ENCODE measurements around the gene TRPM1. TPM values are rescaled to one million over a fixed set of nuclear protein-coding genes. Genes with fewer than 3 reads are reported as not detected.
"Not testable (repeated sequence)": the region's sequence is repeated elsewhere in the genome, so short reads cannot be mapped to it uniquely, and the experiment has no call there.

Gene TRPM1
- total RNA-seq, 3 donors from 2014 or later, result not detected

DNA sequence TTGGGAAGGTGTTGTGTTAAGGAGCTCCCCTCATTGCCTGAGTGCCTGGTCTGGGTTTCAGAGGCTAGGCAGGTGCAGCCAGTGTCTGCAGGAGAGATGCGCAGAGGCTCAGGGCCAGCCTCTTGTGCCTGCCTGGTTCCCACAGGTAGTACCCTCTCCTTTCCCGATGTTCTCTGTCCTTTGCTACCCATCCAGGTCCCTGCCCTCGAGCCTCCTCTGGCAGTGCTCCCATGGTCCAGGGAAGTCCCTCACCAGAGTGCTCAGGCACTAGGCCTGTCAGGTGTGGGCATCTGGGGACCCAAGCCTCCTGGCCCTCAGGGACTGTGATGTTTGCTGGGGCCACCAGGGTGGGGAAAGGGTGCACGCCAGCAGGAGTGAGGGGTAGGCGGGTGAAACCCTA lies 5.0 kb downstream of the TRPM1 start:
- H3K9me3 ChIP-seq, result no peaks in the 10 kb centered on the region
- no peaks in the 10 kb centered on the region for H3K36me3 ChIP-seq
- DNase-seq (ENCODE audit: low spot score in 2 of 2), result no peak
- intact Hi-C loops (cut with DNase I; ENCODE audit: low total_unique reads), result no loop called here
- no peaks in the 10 kb centered on the region for H3K4me1 ChIP-seq
- no peak overlapping the region for H3K4me3 ChIP-seq
- H3K27ac ChIP-seq, result no peak overlapping the region
- no peaks in the 10 kb centered on the region for H3K27me3 ChIP-seq
- TF ChIP-seq, protein P1, sequence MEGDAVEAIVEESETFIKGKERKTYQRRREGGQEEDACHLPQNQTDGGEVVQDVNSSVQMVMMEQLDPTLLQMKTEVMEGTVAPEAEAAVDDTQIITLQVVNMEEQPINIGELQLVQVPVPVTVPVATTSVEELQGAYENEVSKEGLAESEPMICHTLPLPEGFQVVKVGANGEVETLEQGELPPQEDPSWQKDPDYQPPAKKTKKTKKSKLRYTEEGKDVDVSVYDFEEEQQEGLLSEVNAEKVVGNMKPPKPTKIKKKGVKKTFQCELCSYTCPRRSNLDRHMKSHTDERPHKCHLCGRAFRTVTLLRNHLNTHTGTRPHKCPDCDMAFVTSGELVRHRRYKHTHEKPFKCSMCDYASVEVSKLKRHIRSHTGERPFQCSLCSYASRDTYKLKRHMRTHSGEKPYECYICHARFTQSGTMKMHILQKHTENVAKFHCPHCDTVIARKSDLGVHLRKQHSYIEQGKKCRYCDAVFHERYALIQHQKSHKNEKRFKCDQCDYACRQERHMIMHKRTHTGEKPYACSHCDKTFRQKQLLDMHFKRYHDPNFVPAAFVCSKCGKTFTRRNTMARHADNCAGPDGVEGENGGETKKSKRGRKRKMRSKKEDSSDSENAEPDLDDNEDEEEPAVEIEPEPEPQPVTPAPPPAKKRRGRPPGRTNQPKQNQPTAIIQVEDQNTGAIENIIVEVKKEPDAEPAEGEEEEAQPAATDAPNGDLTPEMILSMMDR (IDR thresholded peaks at IDR 0.05), result no peak
- no peak for TF ChIP-seq POLR2AphosphoS5 (IDR thresholded peaks at IDR 0.05)
- no peak for TF ChIP-seq POLR2A (IDR thresholded peaks at IDR 0.05)

DNA sequence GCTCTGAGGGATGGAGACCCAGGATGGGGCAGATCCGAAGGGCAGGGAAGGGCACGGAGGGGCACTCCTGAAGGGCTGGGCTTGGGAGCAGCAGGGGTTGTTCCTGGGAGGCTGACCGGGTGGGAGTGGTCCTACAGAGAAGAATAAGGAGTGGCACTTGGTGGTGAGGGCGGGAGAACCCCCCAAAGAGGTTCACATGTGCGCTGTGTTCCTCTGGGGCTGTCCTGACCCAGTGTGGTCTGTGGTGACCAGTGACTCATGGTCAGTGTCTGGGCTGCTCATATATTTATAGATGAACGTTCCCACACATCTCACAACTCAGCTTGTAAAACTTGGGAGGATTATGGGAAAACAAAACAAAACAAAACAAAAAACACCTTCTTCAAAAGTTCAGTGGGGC lies 10.0 kb downstream of the TRPM1 start:
- no peak overlapping the region for H3K4me3 ChIP-seq

DNA sequence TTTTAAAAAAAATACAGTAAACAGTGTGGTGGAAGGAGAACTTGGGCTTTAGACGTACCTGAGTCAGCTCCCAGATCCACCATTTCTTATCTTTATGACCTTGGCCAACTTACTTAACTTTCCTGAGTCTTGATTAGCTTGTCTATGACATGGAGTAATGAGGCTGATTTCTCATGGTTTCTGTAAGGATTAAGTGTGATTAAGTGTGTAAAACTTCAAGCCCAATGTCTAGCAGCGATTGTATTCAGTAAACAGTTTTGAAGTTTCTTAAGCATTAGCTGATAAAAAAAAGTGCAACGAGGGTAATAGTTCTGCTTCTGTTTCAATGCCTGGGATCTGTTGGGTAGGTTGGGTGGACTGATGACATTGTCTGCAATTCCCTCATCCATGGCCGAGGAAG lies 10.8 kb downstream of the TRPM1 start:
- intact Hi-C loops (cut with DNase I; ENCODE audit: low total_unique reads), result no loop called here
- no peaks in the 10 kb centered on the region for H3K27me3 ChIP-seq

More for the DNA sequence above, 10.0 kb downstream of the TRPM1 start:
- H3K36me3 ChIP-seq, result no peaks in the 10 kb centered on the region
- no peaks in the 10 kb centered on the region for H3K4me1 ChIP-seq
- H3K27ac ChIP-seq, result no peak overlapping the region
- H3K27me3 ChIP-seq, result no peaks in the 10 kb centered on the region
- TF ChIP-seq POLR2AphosphoS5 (IDR thresholded peaks at IDR 0.05) (no peak), POLR2A (IDR thresholded peaks at IDR 0.05) (no peak)
- TF ChIP-seq, protein P1 (IDR thresholded peaks at IDR 0.05), result no peak
- no peak for DNase-seq (ENCODE audit: low spot score in 2 of 2)
- intact Hi-C loops (cut with DNase I; ENCODE audit: low total_unique reads), result no loop called here
- H3K9me3 ChIP-seq, result no peaks in the 10 kb centered on the region

DNA sequence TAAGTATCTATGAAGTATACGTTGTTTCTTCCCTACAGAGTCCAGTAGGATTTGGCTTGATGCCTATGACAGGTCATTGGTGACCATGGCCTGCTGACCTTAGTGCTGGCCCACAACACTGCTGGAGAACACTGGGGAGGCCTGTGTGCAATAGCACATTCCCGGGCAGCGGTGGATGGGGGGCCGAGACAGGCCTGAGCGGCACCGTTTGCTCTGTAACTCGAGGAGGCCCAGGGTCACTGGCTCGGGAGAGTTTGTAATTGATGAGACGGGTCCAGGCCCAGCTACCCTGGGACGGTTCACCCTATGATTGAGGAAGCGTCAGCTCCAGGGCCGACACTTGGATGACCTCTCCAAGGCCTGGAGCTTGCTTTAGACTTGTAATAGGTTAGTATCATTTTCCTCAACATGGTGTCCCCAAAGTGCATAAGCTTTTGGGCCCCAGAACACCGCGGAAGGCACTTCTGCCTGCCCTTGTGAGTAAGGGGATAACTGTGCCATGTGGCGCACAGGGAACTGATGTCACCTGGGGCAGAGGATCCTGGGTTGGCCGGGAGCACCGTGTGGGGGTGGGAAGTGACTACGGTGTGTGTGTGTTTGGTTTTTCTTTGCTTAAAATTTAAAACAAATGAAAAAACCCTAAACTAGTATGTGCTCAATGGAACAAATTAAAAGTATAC lies 12.0 kb downstream of the TRPM1 start:
- no peaks in the 10 kb centered on the region for H3K36me3 ChIP-seq
- no peak overlapping the region for H3K27ac ChIP-seq
- TF ChIP-seq POLR2A (IDR thresholded peaks at IDR 0.05) (no peak), POLR2AphosphoS5 (IDR thresholded peaks at IDR 0.05) (no peak)
- TF ChIP-seq, protein P1 (IDR thresholded peaks at IDR 0.05), result no peak
- no peak for DNase-seq (ENCODE audit: low spot score in 2 of 2)
- H3K27me3 ChIP-seq, result no peaks in the 10 kb centered on the region
- intact Hi-C loops (cut with DNase I; ENCODE audit: low total_unique reads), result no loop called here
- no peaks in the 10 kb centered on the region for H3K9me3 ChIP-seq
- H3K4me3 ChIP-seq, result no peak overlapping the region
- H3K4me1 ChIP-seq, result no peaks in the 10 kb centered on the region

More for the DNA sequence above, 10.8 kb downstream of the TRPM1 start:
- TF ChIP-seq POLR2AphosphoS5 (IDR thresholded peaks at IDR 0.05) (no peak), POLR2A (IDR thresholded peaks at IDR 0.05) (no peak)
- TF ChIP-seq, protein P1 (IDR thresholded peaks at IDR 0.05), result no peak
- no peaks in the 10 kb centered on the region for H3K9me3 ChIP-seq
- no peaks in the 10 kb centered on the region for H3K4me1 ChIP-seq
- no peak overlapping the region for H3K4me3 ChIP-seq
- no peak for DNase-seq (ENCODE audit: low spot score in 2 of 2)
- no peak overlapping the region for H3K27ac ChIP-seq
- no peaks in the 10 kb centered on the region for H3K36me3 ChIP-seq

DNA sequence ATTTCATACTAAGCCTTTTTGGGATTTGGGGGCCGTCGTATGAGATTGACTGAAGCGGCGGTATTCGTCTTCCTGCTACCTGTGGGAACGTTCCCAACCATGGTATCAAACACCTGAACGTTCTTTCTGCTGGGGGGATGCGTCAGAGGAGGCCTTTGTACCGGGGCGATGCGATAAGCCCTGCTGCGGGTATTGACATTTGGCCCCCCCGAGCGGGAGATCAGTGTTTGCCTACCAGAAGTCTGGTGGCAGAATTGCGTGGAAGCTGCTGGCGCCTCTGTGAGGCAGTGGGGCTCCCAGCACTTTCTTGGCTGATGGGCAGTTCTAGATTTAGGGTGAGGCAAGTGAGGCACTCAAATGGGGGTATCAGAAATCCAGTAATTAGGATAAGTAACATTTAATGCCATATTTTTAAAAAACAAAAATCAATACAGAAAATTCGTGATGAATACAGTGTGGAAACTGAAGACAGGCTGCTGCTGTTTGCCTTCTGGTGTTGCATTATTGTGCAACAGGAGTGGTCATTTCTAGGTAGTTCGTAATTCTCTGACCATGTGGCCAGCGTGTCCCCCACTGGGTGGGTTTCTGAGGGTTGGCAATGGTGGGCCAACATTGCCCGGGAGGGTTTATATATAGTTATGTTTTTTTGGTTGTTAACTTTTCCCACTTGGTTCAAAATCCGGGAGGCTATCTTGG lies 12.7 kb downstream of the TRPM1 start:
- Histone ChIP-seq H3K4me3 (no peak overlapping the region), H3K36me3 (no peaks in the 10 kb centered on the region), H3K27me3 (no peaks in the 10 kb centered on the region), H3K9me3 (no peaks in the 10 kb centered on the region), H3K27ac (no peak overlapping the region), H3K4me1 (no peaks in the 10 kb centered on the region)
- no peak for TF ChIP-seq POLR2A (IDR thresholded peaks at IDR 0.05)
- no peak for TF ChIP-seq POLR2AphosphoS5 (IDR thresholded peaks at IDR 0.05)
- TF ChIP-seq, protein P1 (IDR thresholded peaks at IDR 0.05), result no peak
- intact Hi-C loops (cut with DNase I; ENCODE audit: low total_unique reads), result no loop called here
- DNase-seq (ENCODE audit: low spot score in 2 of 2), result no peak

DNA sequence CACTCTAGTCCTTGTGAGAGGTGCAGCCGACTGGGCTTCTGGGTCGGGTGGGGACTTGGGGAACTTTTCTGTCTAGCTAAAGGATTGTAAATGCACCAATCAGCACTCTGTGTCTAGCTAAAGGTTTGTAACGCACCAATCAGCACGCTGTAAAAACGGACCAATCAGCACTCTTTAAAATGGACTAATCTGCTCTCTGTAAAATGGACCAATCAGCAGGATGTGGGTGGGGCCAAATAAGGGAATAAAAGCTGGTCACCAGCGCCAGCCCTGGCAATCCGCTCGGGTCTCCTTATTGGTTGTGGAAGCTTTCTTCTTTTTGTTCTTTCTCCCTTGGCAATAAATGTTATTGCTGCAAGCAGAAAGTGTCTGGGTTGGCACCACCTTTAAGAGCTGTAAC lies 13.5 kb downstream of the TRPM1 start:
- H3K4me1 ChIP-seq; H3K9me3 ChIP-seq; DNase-seq (ENCODE audit: low spot score in 2 of 2); H3K27ac ChIP-seq; intact Hi-C loops (cut with DNase I; ENCODE audit: low total_unique reads); H3K4me3 ChIP-seq; H3K36me3 ChIP-seq; H3K27me3 ChIP-seq: not testable (repeated sequence)
